Measurements from ENCODE around the gene EML6.

EML6 gene

DNA sequence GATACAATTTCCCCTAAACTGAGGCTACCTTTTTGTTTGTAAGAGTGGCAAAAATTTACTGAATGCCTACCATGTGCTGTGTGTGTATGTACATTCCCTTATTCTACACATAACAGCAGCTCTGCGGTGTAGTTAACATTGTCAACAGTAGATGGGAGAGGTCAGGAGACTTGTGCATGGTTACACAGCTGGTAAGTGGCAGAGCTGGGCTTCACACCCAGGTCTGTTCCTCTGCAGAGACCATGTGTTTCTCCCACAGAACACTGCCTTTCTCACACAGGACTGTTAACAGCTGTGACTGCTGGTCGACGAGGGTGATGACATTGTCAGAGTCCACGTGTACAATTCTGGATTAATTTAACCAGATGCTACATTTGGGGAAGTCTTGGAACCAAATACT lies 49.1 kb downstream of the EML6 start:
- H3K4me3 ChIP-seq (ENCODE audit: low read length, poor library complexity, severe bottlenecking) = no peak overlapping the region

GRCh38 chr2:54773233-54773632 lies 49.8 kb downstream of the EML6 start:
- Histone ChIP-seq H3F3A (ENCODE audit: low read depth) (no peaks in the 10 kb centered on the region), H3K4me2 (ENCODE audit: low read depth, low read length, poor library complexity, severe bottlenecking) (no peak overlapping the region), H3K4me3 (ENCODE audit: low read length, poor library complexity, severe bottlenecking) (no peak overlapping the region), H3K9me2 (replicated peaks; ENCODE audit: low read depth, low read length) (no peaks in the 10 kb centered on the region), H4K20me1 (ENCODE audit: insufficient read depth, low read length, poor library complexity, severe bottlenecking) (no peaks in the 10 kb centered on the region), H2AFZ (ENCODE audit: low read length) (no peak overlapping the region), H3K27me3 (ENCODE audit: insufficient read depth, low read length, poor library complexity, severe bottlenecking) (no peaks in the 10 kb centered on the region), H3K36me3 (ENCODE audit: insufficient read depth, low read length) (no peaks in the 10 kb centered on the region), H3K79me2 (ENCODE audit: insufficient read depth, low read length) (no peaks in the 10 kb centered on the region), H3K9me3 (ENCODE audit: insufficient read depth, low read depth, low read length) (no peaks in the 10 kb centered on the region), H3K9ac (ENCODE audit: low read depth, low read length, poor library complexity, severe bottlenecking) (no peak overlapping the region), H3K4me1 (ENCODE audit: insufficient read depth, low read length, poor library complexity, severe bottlenecking) (peaks cover 8% of the 10 kb centered on the region)
- no peak for TF ChIP-seq EZH2phosphoT487 (IDR thresholded peaks at IDR 0.05; ENCODE audit: borderline replicate concordance)
- TF ChIP-seq, protein P1, sequence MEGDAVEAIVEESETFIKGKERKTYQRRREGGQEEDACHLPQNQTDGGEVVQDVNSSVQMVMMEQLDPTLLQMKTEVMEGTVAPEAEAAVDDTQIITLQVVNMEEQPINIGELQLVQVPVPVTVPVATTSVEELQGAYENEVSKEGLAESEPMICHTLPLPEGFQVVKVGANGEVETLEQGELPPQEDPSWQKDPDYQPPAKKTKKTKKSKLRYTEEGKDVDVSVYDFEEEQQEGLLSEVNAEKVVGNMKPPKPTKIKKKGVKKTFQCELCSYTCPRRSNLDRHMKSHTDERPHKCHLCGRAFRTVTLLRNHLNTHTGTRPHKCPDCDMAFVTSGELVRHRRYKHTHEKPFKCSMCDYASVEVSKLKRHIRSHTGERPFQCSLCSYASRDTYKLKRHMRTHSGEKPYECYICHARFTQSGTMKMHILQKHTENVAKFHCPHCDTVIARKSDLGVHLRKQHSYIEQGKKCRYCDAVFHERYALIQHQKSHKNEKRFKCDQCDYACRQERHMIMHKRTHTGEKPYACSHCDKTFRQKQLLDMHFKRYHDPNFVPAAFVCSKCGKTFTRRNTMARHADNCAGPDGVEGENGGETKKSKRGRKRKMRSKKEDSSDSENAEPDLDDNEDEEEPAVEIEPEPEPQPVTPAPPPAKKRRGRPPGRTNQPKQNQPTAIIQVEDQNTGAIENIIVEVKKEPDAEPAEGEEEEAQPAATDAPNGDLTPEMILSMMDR (conservative IDR thresholded peaks at IDR 0.05; ENCODE audit: low read length) = no peak

More for the DNA sequence above, 49.1 kb downstream of the EML6 start:
- Histone ChIP-seq H3K9ac (ENCODE audit: low read depth, low read length, poor library complexity, severe bottlenecking) (no peak overlapping the region), H3K27me3 (ENCODE audit: insufficient read depth, low read length, poor library complexity, severe bottlenecking) (no peaks in the 10 kb centered on the region), H3K36me3 (ENCODE audit: insufficient read depth, low read length) (no peaks in the 10 kb centered on the region), H4K20me1 (ENCODE audit: insufficient read depth, low read length, poor library complexity, severe bottlenecking) (no peaks in the 10 kb centered on the region), H2AFZ (ENCODE audit: low read length) (no peak overlapping the region), H3F3A (ENCODE audit: low read depth) (no peaks in the 10 kb centered on the region), H3K9me3 (ENCODE audit: insufficient read depth, low read depth, low read length) (no peaks in the 10 kb centered on the region), H3K9me2 (replicated peaks; ENCODE audit: low read depth, low read length) (no peaks in the 10 kb centered on the region), H3K4me1 (ENCODE audit: insufficient read depth, low read length, poor library complexity, severe bottlenecking) (peaks cover 8% of the 10 kb centered on the region), H3K4me2 (ENCODE audit: low read depth, low read length, poor library complexity, severe bottlenecking) (no peak overlapping the region), H3K79me2 (ENCODE audit: insufficient read depth, low read length) (no peaks in the 10 kb centered on the region)
- TF ChIP-seq, protein P1 (conservative IDR thresholded peaks at IDR 0.05; ENCODE audit: low read length) = no peak
- no peak for TF ChIP-seq EZH2phosphoT487 (IDR thresholded peaks at IDR 0.05; ENCODE audit: borderline replicate concordance)

GRCh38 chr2:54773838-54774237 lies 50.4 kb downstream of the EML6 start:
- H3K4me2 ChIP-seq (ENCODE audit: low read depth, low read length, poor library complexity, severe bottlenecking) = no peak overlapping the region
- TF ChIP-seq, protein P1 (conservative IDR thresholded peaks at IDR 0.05; ENCODE audit: low read length) = no peak
- H3K79me2 ChIP-seq (ENCODE audit: insufficient read depth, low read length) = no peaks in the 10 kb centered on the region
- no peaks in the 10 kb centered on the region for H4K20me1 ChIP-seq (ENCODE audit: insufficient read depth, low read length, poor library complexity, severe bottlenecking)
- H3K9ac ChIP-seq (ENCODE audit: low read depth, low read length, poor library complexity, severe bottlenecking) = no peak overlapping the region
- no peaks in the 10 kb centered on the region for H3K9me3 ChIP-seq (ENCODE audit: insufficient read depth, low read depth, low read length)
- peaks cover 8% of the 10 kb centered on the region for H3K4me1 ChIP-seq (ENCODE audit: insufficient read depth, low read length, poor library complexity, severe bottlenecking)
- H3K9me2 ChIP-seq (replicated peaks; ENCODE audit: low read depth, low read length) = no peaks in the 10 kb centered on the region
- H3K36me3 ChIP-seq (ENCODE audit: insufficient read depth, low read length) = no peaks in the 10 kb centered on the region
- H3K4me3 ChIP-seq (ENCODE audit: low read length, poor library complexity, severe bottlenecking) = no peak overlapping the region
- no peaks in the 10 kb centered on the region for H3F3A ChIP-seq (ENCODE audit: low read depth)
- H2AFZ ChIP-seq (ENCODE audit: low read length) = no peak overlapping the region
- H3K27me3 ChIP-seq (ENCODE audit: insufficient read depth, low read length, poor library complexity, severe bottlenecking) = no peaks in the 10 kb centered on the region
